Keratinocyte (primary cell): ENCODE data around the gene ATP13A3. TPM values are rescaled to one million over a fixed set of nuclear protein-coding genes. Genes with fewer than 3 reads are reported as not detected.

ENCODE experiments used
- DNase-seq: peaks from one replicate; pipeline ENCODE4 v3.0.0-alpha.2; 2011; ENCODE audit warnings: low read depth, missing footprints, low spot score
- FAIRE-seq: peaks from 2 replicates; lab custom pipeline; 2011; peaks lifted over from hg19 to GRCh38; lab: Jason Lieb, UNC
- H2AFZ ChIP-seq: 2 replicates; pipeline ENCODE4 v1.6.0; 2012; ENCODE audit warnings: low read length, control low read depth, inconsistent platforms; ENCODE audit not compliant: control insufficient read depth
- H3K27ac ChIP-seq: 2 replicates; pipeline ENCODE4 v1.5.1; 2011; ENCODE audit warnings: low read length; ENCODE audit not compliant: control insufficient read depth, insufficient read depth
- H3K27me3 ChIP-seq: 3 replicates; pipeline ENCODE4 v1.6.0; 2011; ENCODE audit warnings: low read length; ENCODE audit not compliant: control insufficient read depth, insufficient read depth; ENCODE audit errors: extremely low read depth
- H3K36me3 ChIP-seq, 2 experiments: 2 replicates in 1 of 2; 3 replicates in 1 of 2; pipeline ENCODE4 v1.5.1; 2011; ENCODE audit warnings: low read length in 2 of 2, mild to moderate bottlenecking in 1 of 2; ENCODE audit not compliant: control insufficient read depth in 2 of 2, insufficient read depth in 2 of 2; ENCODE audit errors: extremely low read depth in 1 of 2
- H3K4me1 ChIP-seq: 3 replicates; pipeline ENCODE4 v1.5.1; 2011; ENCODE audit warnings: low read length; ENCODE audit not compliant: control insufficient read depth, insufficient read depth; ENCODE audit errors: extremely low read depth
- H3K4me2 ChIP-seq: 3 replicates; pipeline ENCODE4 v1.6.0; 2011; ENCODE audit warnings: low read depth, low read length; ENCODE audit not compliant: control insufficient read depth, insufficient read depth; ENCODE audit errors: extremely low read depth
- H3K4me3 ChIP-seq, 3 experiments: fragments of 200-600 bp in 1 of 3; sonication (generic) in 1 of 3; 2 replicates in 2 of 3; 3 replicates in 1 of 3; pipeline ENCODE4 v1.5.1; 2011 to 2016; ENCODE audit warnings: low read length in 3 of 3, mild to moderate bottlenecking in 3 of 3, control low read depth in 2 of 3, inconsistent platforms in 1 of 3, low read depth in 1 of 3, mixed read lengths in 1 of 3, mixed run types in 1 of 3, moderate library complexity in 1 of 3; ENCODE audit not compliant: control insufficient read depth in 2 of 3, insufficient read depth in 2 of 3; ENCODE audit errors: extremely low read depth in 1 of 3
- H3K79me2 ChIP-seq: 2 replicates; pipeline ENCODE4 v1.6.0; 2012; ENCODE audit warnings: low read length; ENCODE audit not compliant: control insufficient read depth, insufficient read depth
- H3K9ac ChIP-seq: 3 replicates; pipeline ENCODE4 v1.6.0; 2011; ENCODE audit warnings: low read length; ENCODE audit not compliant: control insufficient read depth, insufficient read depth; ENCODE audit errors: extremely low read depth
- H3K9me1 ChIP-seq: 3 replicates; pipeline ENCODE4 v1.6.0; 2011; ENCODE audit warnings: low read length; ENCODE audit not compliant: control insufficient read depth, insufficient read depth; ENCODE audit errors: extremely low read depth
- H3K9me3 ChIP-seq: 2 replicates; pipeline ENCODE4 v1.5.1; 2012; ENCODE audit warnings: low read depth, low read length; ENCODE audit not compliant: control insufficient read depth
- H4K20me1 ChIP-seq: 3 replicates; pipeline ENCODE4 v1.6.0; 2011; ENCODE audit warnings: low read length; ENCODE audit not compliant: control insufficient read depth, insufficient read depth; ENCODE audit errors: extremely low read depth
- CTCF ChIP-seq, 3 experiments: IDR thresholded peaks in 1 of 3; conservative IDR thresholded peaks in 1 of 3; optimal IDR thresholded peaks in 1 of 3; 2 replicates in 2 of 3; 3 replicates in 1 of 3; pipeline versions ENCODE3 to v1.5.1; 2011; ENCODE audit warnings: low read length in 3 of 3, mild to moderate bottlenecking in 3 of 3, moderate library complexity in 2 of 3, control low read depth in 1 of 3, inconsistent platforms in 1 of 3; ENCODE audit not compliant: insufficient read depth in 2 of 3; ENCODE audit errors: extremely low read depth in 1 of 3
- EZH2 ChIP-seq: IDR thresholded peaks from one replicate; pipeline ENCODE4 v1.6.1; 2012; ENCODE audit warnings: inconsistent platforms, mild to moderate bottlenecking, low read length, moderate library complexity
- dilution Hi-C: fragments of 300-500 bp; cut with MboI; formaldehyde crosslinking; loops from one replicate; pipeline ENCODE4 v1.7.0; 2020; ENCODE audit warnings: low sequenced_read_pairs; ENCODE audit not compliant: extremely low pct_ligation_motif_present
- polyA plus RNA-seq, 5 experiments: library from polyadenylated mRNA; depleted of rRNA in 3 of 5; stranded (reverse) in 3 of 5; stranded (forward) in 1 of 5; unstranded in 1 of 5; fragments of >200 nt; gene quantifications; 1 replicate in 1 of 5; 2 replicates in 3 of 5; 3 replicates in 1 of 5; pipeline versions ENCODE4 v1.2.1 to v1.2.3, GENCODE V29; 2011 to 2012; ENCODE audit warnings: missing spikeins in 2 of 5, low read depth in 1 of 5, low replicate concordance in 1 of 5

ATP13A3 gene
- polyA plus RNA-seq, 1 donor (not counting 4 experiments of a cell fraction or from before 2014, with no cell fraction given) = 103 TPM

GRCh38 chr3:194505791-194506415 is 19.1 kb upstream of the ATP13A3 start:
- Histone ChIP-seq H3K9ac (no peak overlapping the region), H3K9me3 (no peaks in the 10 kb centered on the region), H2AFZ (no peak overlapping the region), H3K36me3 (no peaks in the 10 kb centered on the region), H3K4me2 (no peak overlapping the region), H3K4me1 (no peaks in the 10 kb centered on the region), H3K4me3 (no peak overlapping the region), H3K27ac (no peak overlapping the region), H4K20me1 (no peaks in the 10 kb centered on the region), H3K79me2 (no peaks in the 10 kb centered on the region), H3K9me1 (no peaks in the 10 kb centered on the region), H3K27me3 (no peaks in the 10 kb centered on the region)
- TF ChIP-seq EZH2 (no peak), CTCF (optimal IDR thresholded peaks at IDR 0.05 in 1 of 3, IDR thresholded peaks at IDR 0.05 in 1 of 3, conservative IDR thresholded peaks at IDR 0.05 in 1 of 3; ENCODE audit: extremely low read depth in 1 of 3, insufficient read depth in 2 of 3, low read length in 3 of 3) (no peak)
- dilution Hi-C loops = no loop called here
- DNase-seq (no peak), FAIRE-seq (no peak)

- Histone ChIP-seq H3K4me3 (no peak overlapping the region), H3K79me2 (no peaks in the 10 kb centered on the region), H3K36me3 (no peaks in the 10 kb centered on the region), H3K9ac (no peak overlapping the region), H4K20me1 (no peaks in the 10 kb centered on the region), H3K9me1 (no peaks in the 10 kb centered on the region), H2AFZ (no peak overlapping the region), H3K27me3 (no peaks in the 10 kb centered on the region), H3K4me2 (no peak overlapping the region), H3K4me1 (no peaks in the 10 kb centered on the region), H3K9me3 (no peaks in the 10 kb centered on the region), H3K27ac (no peak overlapping the region)
- dilution Hi-C loops = no loop called here
- TF ChIP-seq CTCF (optimal IDR thresholded peaks at IDR 0.05 in 1 of 3, IDR thresholded peaks at IDR 0.05 in 1 of 3, conservative IDR thresholded peaks at IDR 0.05 in 1 of 3; ENCODE audit: extremely low read depth in 1 of 3, insufficient read depth in 2 of 3, low read length in 3 of 3) = no peak
- no peak for TF ChIP-seq EZH2
- FAIRE-seq (no peak), DNase-seq (no peak)
Observed at GRCh38 chr3:194504861-194505260, 18.1 kb upstream of the ATP13A3 start.
